ENCODE measurements around the gene SLC10A4.

The SLC10A4 gene

DNA sequence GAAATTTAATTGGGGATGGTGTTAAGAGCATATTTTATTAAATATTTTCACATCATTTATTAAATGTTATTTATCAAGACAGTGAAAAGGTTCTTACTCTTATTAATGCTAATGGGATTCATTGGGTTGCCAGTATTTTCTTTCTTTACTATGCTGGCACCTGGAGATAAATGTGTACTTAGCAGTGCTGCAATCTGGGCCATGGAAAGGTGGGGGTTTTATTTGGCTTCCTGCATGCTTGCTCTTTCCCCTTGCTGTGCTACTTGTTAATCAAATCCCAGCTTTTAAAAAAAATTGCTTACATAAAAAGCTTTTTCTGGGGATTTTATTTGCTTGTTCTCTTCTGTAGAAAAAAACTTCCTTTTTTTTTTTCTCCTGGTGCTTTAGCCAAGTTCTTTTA lies 55.2 kb downstream of the SLC10A4 start:
- Histone ChIP-seq H3K4me2 (ENCODE audit: low read depth, low read length) (no peak overlapping the region), H3K27ac (ENCODE audit: low read length) (no peak overlapping the region), H3K4me3 (ENCODE audit: low read length) (no peak overlapping the region), H3K79me2 (ENCODE audit: low read length) (no peaks in the 10 kb centered on the region), H4K20me1 (ENCODE audit: insufficient read depth, low read length) (no peaks in the 10 kb centered on the region), H3K27me3 (replicated peaks; ENCODE audit: insufficient read depth, low read length) (no peaks in the 10 kb centered on the region), H3K9me2 (replicated peaks; ENCODE audit: insufficient read depth, low read length) (no peaks in the 10 kb centered on the region), H3F3A (ENCODE audit: insufficient read depth, low read length) (no peaks in the 10 kb centered on the region; the same call in 1 of the 2 replicates), H3K9me3 (replicated peaks; ENCODE audit: insufficient read depth, low read length) (no peaks in the 10 kb centered on the region), H3K4me1 (ENCODE audit: low read length) (no peaks in the 10 kb centered on the region), H2AFZ (ENCODE audit: low read length) (no peak overlapping the region), H3K9ac (ENCODE audit: low read length) (no peak overlapping the region), H3K36me3 (replicated peaks; ENCODE audit: insufficient read depth, low read length) (peaks cover 5% of the 10 kb centered on the region; the same call in 1 of the 2 replicates)
- TF ChIP-seq EZH2 (optimal IDR thresholded peaks at IDR 0.05; ENCODE audit: low read depth, low read length): no peak
- no peak for TF ChIP-seq EZH2phosphoT487 (IDR thresholded peaks at IDR 0.05; ENCODE audit: low read length)
- TF ChIP-seq CTCF (IDR thresholded peaks at IDR 0.05; ENCODE audit: low read length): no peak
- no peak for DNase-seq
